Calu3 (cell line): ENCODE results near the gene NDUFB10. TPM values are rescaled to one million over a fixed set of nuclear protein-coding genes. Genes with fewer than 3 reads are reported as not detected.

Experiments
- BruUV-seq: library from RNA; stranded (reverse); fragments of 400-500 nt; replicated peaks from 2 replicates; lab custom pipeline; 2021; lab: Mats Ljungman, UMichigan
- CTCF ChIA-PET: fragments of 300-600 bp; sonication (Branson Sonifier 250); formaldehyde crosslinking; loops from one replicate; lab custom pipeline; 2022; ENCODE audit warnings: antibody characterized with exemption; lab: Charles Lee
- DNase-seq: peaks from one replicate; pipeline ENCODE4 v3.0.0; 2022
- H3K27ac Mint-ChIP-seq: one replicate; pipeline ENCODE4 v1.8.0; 2022; ENCODE audit warnings: mixed read lengths; ENCODE audit not compliant: unreplicated experiment
- H3K27me3 Mint-ChIP-seq: one replicate; pipeline ENCODE4 v1.8.0; 2022; ENCODE audit warnings: mixed read lengths; ENCODE audit not compliant: unreplicated experiment
- H3K36me3 Mint-ChIP-seq: one replicate; pipeline ENCODE4 v1.8.0; 2022; ENCODE audit warnings: mild to moderate bottlenecking, moderate library complexity, mixed read lengths; ENCODE audit not compliant: insufficient read depth, unreplicated experiment
- H3K4me1 Mint-ChIP-seq: one replicate; pipeline ENCODE4 v1.8.0; 2022; ENCODE audit warnings: mild to moderate bottlenecking, low read depth, mixed read lengths; ENCODE audit not compliant: unreplicated experiment
- H3K4me3 Mint-ChIP-seq: one replicate; pipeline ENCODE4 v1.8.0; 2022; ENCODE audit warnings: mild to moderate bottlenecking, low read depth, moderate library complexity, mixed read lengths; ENCODE audit not compliant: unreplicated experiment
- H3K9me3 Mint-ChIP-seq: one replicate; pipeline ENCODE4 v1.8.0; 2022; ENCODE audit warnings: low read depth, mixed read lengths; ENCODE audit not compliant: unreplicated experiment
- CTCF ChIP-seq: fragments of 200-600 bp; IDR thresholded peaks from one replicate; pipeline ENCODE4 v1.8.0; 2022; ENCODE audit warnings: antibody characterized with exemption; ENCODE audit not compliant: unreplicated experiment
- intact Hi-C: fragments of 100-400 bp; cut with micrococcal nuclease; formaldehyde crosslinking; loops from one replicate; pipeline ENCODE4 v1.10.0; 2022; ENCODE audit not compliant: unreplicated experiment
- total RNA-seq: library from RNA; stranded (reverse); gene quantifications from 2 replicates; pipeline ENCODE4 v1.2.3, GENCODE V29; 2022

The NDUFB10 gene
- total RNA-seq, 1 experiment from 2014 or later = 148 TPM

GRCh38 chr16:1981398-1981836 lies 22.1 kb downstream of the NDUFB10 start, which contains the start of gene NOXO1:
Gene NOXO1 (minus strand): TSS chr16:1981469. CDS start chr16:1981179, 290 bp downstream.
- peaks cover 89% of the 10 kb centered on the region for H3K36me3 Mint-ChIP-seq
- no peak for TF ChIP-seq CTCF
- peak within 1 kb of the TSS; percentile 87 for H3K4me3 Mint-ChIP-seq
- H3K27me3 Mint-ChIP-seq = no peaks in the 10 kb centered on the region
- peak within 1 kb of the TSS; percentile 87 for H3K27ac Mint-ChIP-seq
- H3K4me1 Mint-ChIP-seq = peaks cover 31% of the 10 kb centered on the region
- CTCF ChIA-PET = interaction anchor here (0.9 to 1.0 kb wide), 3 partner anchors 17 to 159 kb away, joined by 3 to 5 read pairs (median 5); partner anchors contain the start of gene RPS2
- no TSS peak for BruUV-seq
- H3K9me3 Mint-ChIP-seq = no peaks in the 10 kb centered on the region
- DNase-seq = peak; percentile 61
- intact Hi-C loops = no loop called here

- Mint-ChIP-seq H3K4me3 (peak overlapping the region; percentile 87), H3K4me1 (peaks cover 31% of the 10 kb centered on the region), H3K27ac (peak overlapping the region; percentile 87), H3K36me3 (peaks cover 94% of the 10 kb centered on the region), H3K9me3 (no peaks in the 10 kb centered on the region), H3K27me3 (no peaks in the 10 kb centered on the region)
- CTCF ChIA-PET = interaction anchor here (0.5 to 1.0 kb wide), 4 partner anchors 17 to 569 kb away, joined by 3 to 6 read pairs (median 5); partner anchors contain the start of gene RPS2
- no TSS peak for BruUV-seq
- peak; percentile 91 for DNase-seq
- no peak for TF ChIP-seq CTCF
- intact Hi-C loops = no loop called here
These were observed 22.7 kb downstream of the NDUFB10 start for GRCh38 chr16:1982013-1982433.

- intact Hi-C loops = no loop called here
- Mint-ChIP-seq H3K36me3 (peaks cover 89% of the 10 kb centered on the region), H3K27me3 (no peaks in the 10 kb centered on the region), H3K9me3 (no peaks in the 10 kb centered on the region), H3K4me1 (peaks cover 31% of the 10 kb centered on the region), H3K4me3 (peak overlapping the region; percentile 87), H3K27ac (peak overlapping the region; percentile 87)
- CTCF ChIA-PET = interaction anchor here (1.4 kb wide), 1 partner anchor 11 kb away, joined by 4 read pairs; the partner anchor contains the start of gene TBL3
- no peak for TF ChIP-seq CTCF
- BruUV-seq = no TSS peak
- DNase-seq = no peak
These were observed 23.7 kb downstream of the NDUFB10 start for GRCh38 chr16:1982991-1983543.

GRCh38 chr16:1983544-1984346 lies 24.4 kb downstream of the NDUFB10 start, which contains the start of gene GFER:
Gene GFER (plus strand): TSS chr16:1984193. CDS start chr16:1984219, 26 bp downstream.
- no TSS peak for BruUV-seq
- Mint-ChIP-seq H3K36me3 (peaks cover 89% of the 10 kb centered on the region), H3K9me3 (no peaks in the 10 kb centered on the region), H3K27me3 (no peaks in the 10 kb centered on the region), H3K4me1 (peaks cover 31% of the 10 kb centered on the region), H3K27ac (peak within 1 kb of the TSS; percentile 87), H3K4me3 (peak within 1 kb of the TSS; percentile 87)
- DNase-seq = peak; percentile 98
- intact Hi-C loops = no loop called here
- peak; percentile 55 for TF ChIP-seq CTCF
- CTCF ChIA-PET = interaction anchor here (0.6 to 1.4 kb wide), 2 partner anchors 12 to 353 kb away, joined by 3 to 4 read pairs; partner anchors contain the start of gene TBL3
